ENCODE measurements around the gene MFAP5.

- TF ChIP-seq SP1 (IDR thresholded peaks at IDR 0.05) (no peak), FOXK2 (IDR thresholded peaks at IDR 0.05) (no peak), BHLHE40 (IDR thresholded peaks at IDR 0.05; ENCODE audit: borderline replicate concordance) (no peak), TARDBP (IDR thresholded peaks at IDR 0.05) (no peak), NFRKB (IDR thresholded peaks at IDR 0.05) (no peak), FOXM1 (IDR thresholded peaks at IDR 0.05; ENCODE audit: borderline replicate concordance) (no peak), ZNF384 (IDR thresholded peaks at IDR 0.05) (no peak), SUZ12 (IDR thresholded peaks at IDR 0.05) (no peak), L3MBTL2 (conservative IDR thresholded peaks at IDR 0.05) (no peak), FOXA1 (IDR thresholded peaks at IDR 0.05) (no peak), LEF1 (IDR thresholded peaks at IDR 0.05; ENCODE audit: borderline replicate concordance) (no peak), CTBP1 (IDR thresholded peaks at IDR 0.05; ENCODE audit: borderline replicate concordance) (no peak), ELF4 (IDR thresholded peaks at IDR 0.05) (no peak)
Measured at GRCh38 chr12:8667270-8667669, 4.6 kb upstream of the MFAP5 start.

All from HEK293T (cell line).